GM23248 (cell line): ENCODE data around the gene FBXO8. TPM values are rescaled to one million over a fixed set of nuclear protein-coding genes. Genes with fewer than 3 reads are reported as not detected.

Experiments used
- DNase-seq: peaks from one replicate; pipeline ENCODE4 v3.0.0-alpha.2; 2015
- H2AFZ ChIP-seq: fragments of 200-600 bp; sonication (generic); 2 replicates; pipeline ENCODE4 v1.6.1; 2016; ENCODE audit warnings: antibody characterized with exemption
- H3F3A ChIP-seq: fragments of 200-600 bp; sonication (generic); 2 replicates; pipeline ENCODE4 v1.6.1; 2016; ENCODE audit warnings: mild to moderate bottlenecking, antibody characterized with exemption, mixed run types; ENCODE audit not compliant: insufficient read depth
- H3K27ac ChIP-seq: fragments of 200-600 bp; sonication (generic); 2 replicates; pipeline ENCODE4 v1.5.1; 2016; ENCODE audit warnings: mild to moderate bottlenecking
- H3K27me3 ChIP-seq: fragments of 200-600 bp; sonication (generic); replicated peaks from 2 replicates; pipeline ENCODE4 v1.6.1; 2016; ENCODE audit warnings: mild to moderate bottlenecking; ENCODE audit not compliant: insufficient read depth
- H3K36me3 ChIP-seq: fragments of 200-600 bp; sonication (generic); 2 replicates; pipeline ENCODE4 v1.6.1; 2016; ENCODE audit warnings: low read depth, mild to moderate bottlenecking
- H3K4me1 ChIP-seq: fragments of 200-600 bp; sonication (generic); 2 replicates; pipeline ENCODE4 v1.6.1; 2016; ENCODE audit warnings: mild to moderate bottlenecking; ENCODE audit not compliant: insufficient read depth
- H3K4me2 ChIP-seq: fragments of 200-600 bp; sonication (generic); one replicate; pipeline ENCODE4 v1.6.1; 2016; ENCODE audit warnings: mild to moderate bottlenecking; ENCODE audit not compliant: unreplicated experiment
- H3K4me3 ChIP-seq: fragments of 200-600 bp; sonication (generic); 2 replicates; pipeline ENCODE4 v1.5.1; 2016; ENCODE audit warnings: mild to moderate bottlenecking
- H3K79me2 ChIP-seq: fragments of 200-600 bp; sonication (generic); 2 replicates; pipeline ENCODE4 v1.6.1; 2016; ENCODE audit warnings: mild to moderate bottlenecking; ENCODE audit not compliant: insufficient read depth
- H3K9ac ChIP-seq: fragments of 200-600 bp; sonication (generic); 2 replicates; pipeline ENCODE4 v1.6.1; 2016; ENCODE audit warnings: mild to moderate bottlenecking
- H3K9me2 ChIP-seq: fragments of 200-600 bp; sonication (generic); 2 replicates; pipeline ENCODE4 v1.6.1; 2016; ENCODE audit warnings: mixed run types, mild to moderate bottlenecking, moderate library complexity; ENCODE audit not compliant: insufficient read depth
- H3K9me3 ChIP-seq: fragments of 200-600 bp; sonication (generic); one replicate; pipeline ENCODE4 v1.6.1; 2017; ENCODE audit warnings: low read depth
- H4K20me1 ChIP-seq: fragments of 200-600 bp; sonication (generic); 2 replicates; pipeline ENCODE4 v1.6.0; 2016; ENCODE audit not compliant: insufficient read depth
- EZH2 ChIP-seq: fragments of 200-600 bp; sonication (generic); IDR thresholded peaks from 2 replicates; pipeline ENCODE4 v1.6.1; 2018; ENCODE audit warnings: antibody characterized with exemption, mild to moderate bottlenecking; ENCODE audit not compliant: insufficient read depth, poor library complexity, severe bottlenecking
- EZH2phosphoT487 ChIP-seq: fragments of 200-600 bp; sonication (generic); IDR thresholded peaks from 2 replicates; pipeline ENCODE4 v1.6.1; 2018; ENCODE audit warnings: antibody characterized with exemption, moderate library complexity, mild to moderate bottlenecking, low read depth; ENCODE audit not compliant: insufficient read depth
- WGBS, 2 experiments: methylation state at CpG; one replicate each; pipeline ENCODE4 v1.1.6; 2015 to 2017; ENCODE audit warnings: low lambda C conversion rate in 2 of 2, low coverage in 1 of 2; ENCODE audit errors: missing lambda C conversion rate in 2 of 2; 5-methylcytosine and 5-hydroxymethylcytosine counted together
- in situ Hi-C: fragments of 300-500 bp; cut with MboI; formaldehyde crosslinking; loops from 2 replicates; pipeline ENCODE4 v1.15.0; 2020
- polyA plus RNA-seq: library from polyadenylated mRNA; unstranded; fragments of >200 nt; fragmentation: Nextera tagmentation; extraction: Ambion mirVana; gene quantifications from 2 replicates; pipeline ENCODE4 v1.2.1, GENCODE V29; 2016
- total RNA-seq: library from RNA; depleted of rRNA; stranded (reverse); fragments of >200 nt; shearing (Covaris generic); gene quantifications from 2 replicates; pipeline ENCODE4 v1.2.3, GENCODE V29; 2014

Gene FBXO8
- total and polyA plus RNA-seq, 2 experiments from 2014 or later = 23.1 to 27.7 TPM

GRCh38 chr4:174277433-174277832 is 6.0 kb downstream of the FBXO8 start:
- H3K9me3 ChIP-seq = no peaks in the 10 kb centered on the region
- TF ChIP-seq EZH2phosphoT487 (no peak), EZH2 (no peak)
- H3K4me1 ChIP-seq = peaks cover 11% of the 10 kb centered on the region; the same call in 1 of the 2 replicates
- in situ Hi-C loops = no loop called here
- H3K9me2 ChIP-seq = no peaks in the 10 kb centered on the region
- no peak overlapping the region for H3K9ac ChIP-seq
- H3K36me3 ChIP-seq = peaks cover 8% of the 10 kb centered on the region; the same call in 1 of the 2 replicates
- peaks cover 100% of the 10 kb centered on the region for H3K79me2 ChIP-seq
- no peak overlapping the region for H3K4me3 ChIP-seq
- H2AFZ ChIP-seq = 0 out of 2 replicates have a peak overlapping the region, but pooled peaks have one; percentile 1
- H3F3A ChIP-seq = 0 out of 2 replicates have a peak, but pooled peaks cover 5% of the 10 kb centered on the region
- no peak overlapping the region for H3K4me2 ChIP-seq
- no peak for DNase-seq
- no peaks in the 10 kb centered on the region for H3K27me3 ChIP-seq
- H3K27ac ChIP-seq = no peak overlapping the region
- 31 to 32% methylated on average over 3 of the region's 3 CpGs for WGBS, 2 experiments
- H4K20me1 ChIP-seq = no peaks in the 10 kb centered on the region

GRCh38 chr4:174275101-174275500 is 8.4 kb downstream of the FBXO8 start:
- Histone ChIP-seq H3F3A (0 out of 2 replicates have a peak, but pooled peaks cover 5% of the 10 kb centered on the region), H3K4me3 (no peak overlapping the region), H3K4me1 (no peaks in the 10 kb centered on the region; the same call in 1 of the 2 replicates), H3K27me3 (no peaks in the 10 kb centered on the region), H3K9ac (no peak overlapping the region), H3K79me2 (peaks cover 97% of the 10 kb centered on the region), H2AFZ (no peak overlapping the region), H4K20me1 (no peaks in the 10 kb centered on the region), H3K9me3 (no peaks in the 10 kb centered on the region), H3K4me2 (no peak overlapping the region), H3K9me2 (no peaks in the 10 kb centered on the region), H3K27ac (no peak overlapping the region), H3K36me3 (peaks cover 8% of the 10 kb centered on the region; the same call in 1 of the 2 replicates)
- in situ Hi-C loops = no loop called here
- no peak for TF ChIP-seq EZH2phosphoT487
- TF ChIP-seq EZH2 = no peak
- no peak for DNase-seq
- 83 to 85% methylated on average over 3 of the region's 3 CpGs for WGBS, 2 experiments

DNA sequence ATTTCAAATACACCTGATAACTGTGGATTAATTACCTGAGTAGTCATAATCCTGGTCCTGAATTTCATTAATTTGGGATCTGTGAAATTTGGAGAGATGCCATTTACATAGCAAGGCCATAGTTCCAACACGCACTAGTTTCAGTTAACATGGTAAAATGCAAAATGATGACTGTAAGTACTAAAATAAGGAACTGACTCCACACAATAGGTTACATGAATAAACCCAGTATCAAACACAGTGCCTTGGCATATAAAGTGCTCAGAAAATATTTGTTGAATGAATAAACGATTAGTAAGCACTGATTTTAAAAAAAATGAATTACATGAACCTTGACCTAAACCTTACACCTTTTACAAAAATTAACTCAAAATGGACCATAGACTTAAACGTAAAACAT is 9.0 kb downstream of the FBXO8 start:
- DNase-seq = peak; percentile 8
- Histone ChIP-seq H3K9me2 (no peaks in the 10 kb centered on the region), H3K4me2 (no peak overlapping the region), H3K79me2 (peaks cover 97% of the 10 kb centered on the region), H3K27me3 (no peaks in the 10 kb centered on the region), H3F3A (0 out of 2 replicates have a peak, but pooled peaks cover 5% of the 10 kb centered on the region), H3K36me3 (0 out of 2 replicates have a peak, but pooled peaks cover 2% of the 10 kb centered on the region), H3K9ac (no peak overlapping the region), H2AFZ (no peak overlapping the region), H4K20me1 (no peaks in the 10 kb centered on the region), H3K9me3 (no peaks in the 10 kb centered on the region), H3K27ac (no peak overlapping the region), H3K4me1 (no peaks in the 10 kb centered on the region; the same call in 1 of the 2 replicates), H3K4me3 (no peak overlapping the region)
- WGBS, 2 experiments = 67 to 70% methylated on average over 3 of the region's 3 CpGs
- TF ChIP-seq EZH2phosphoT487 (no peak), EZH2 (no peak)
- in situ Hi-C loops = no loop called here

- no peak for DNase-seq
- Histone ChIP-seq H3K4me3 (no peak overlapping the region), H3K36me3 (no peaks in the 10 kb centered on the region), H3K9ac (no peak overlapping the region), H4K20me1 (no peaks in the 10 kb centered on the region), H2AFZ (no peak overlapping the region), H3K27ac (no peak overlapping the region), H3K9me3 (no peaks in the 10 kb centered on the region), H3K27me3 (no peaks in the 10 kb centered on the region), H3K4me1 (no peaks in the 10 kb centered on the region; the same call in 1 of the 2 replicates), H3K9me2 (no peaks in the 10 kb centered on the region), H3K79me2 (peaks cover 96% of the 10 kb centered on the region), H3K4me2 (no peak overlapping the region), H3F3A (0 out of 2 replicates have a peak, but pooled peaks cover 5% of the 10 kb centered on the region)
- in situ Hi-C loops = no loop called here
- TF ChIP-seq EZH2phosphoT487 (no peak), EZH2 (no peak)
- 57 to 60% methylated on average over 5 of the region's 5 CpGs for WGBS, 2 experiments
Measured at GRCh38 chr4:174273930-174274329, 9.5 kb downstream of the FBXO8 start.
